HepG2 (cell line): ENCODE measurements around the gene NUP133.
A peak's percentile ranks its signal among the peaks of the same experiment; 100 is the strongest.

ENCODE experiments used
- CTCF ChIP-seq: sonication (generic); formaldehyde crosslinking; IDR thresholded peaks from 2 replicates; pipeline ENCODE4 v1.5.0; 2020; ENCODE audit warnings: mild to moderate bottlenecking, missing genetic modification reagents, moderate library complexity
- KAT7 ChIP-seq: IDR thresholded peaks from 2 replicates; pipeline ENCODE4 v1.6.1; 2018; ENCODE audit warnings: borderline replicate concordance, missing compliant biosample characterization
- NFKBIZ ChIP-seq: IDR thresholded peaks from 2 replicates; pipeline ENCODE4 v1.6.1; 2018; ENCODE audit warnings: missing genetic modification reagents, missing compliant biosample characterization
- TAF1 ChIP-seq: sonication (generic); formaldehyde crosslinking; IDR thresholded peaks from 2 replicates; pipeline ENCODE4 v1.4.0; 2020; ENCODE audit warnings: missing genetic modification reagents
- TCF12 ChIP-seq, 2 experiments: fragments of 450-650 bp in 1 of 2; sonication (generic) in 1 of 2; formaldehyde crosslinking in 1 of 2; IDR thresholded peaks; 2 replicates each; pipeline versions ENCODE4 v1.6.1 to v1.8.0; 2017 to 2022; ENCODE audit warnings: antibody characterized with exemption in 1 of 2, mild to moderate bottlenecking in 1 of 2, missing genetic modification reagents in 1 of 2, moderate library complexity in 1 of 2
- ZFYVE20 ChIP-seq: sonication (generic); formaldehyde crosslinking; IDR thresholded peaks from 2 replicates; pipeline ENCODE4 v1.8.0; 2023; ENCODE audit warnings: low read depth, mild to moderate bottlenecking, moderate library complexity, missing genetic modification reagents, borderline replicate concordance
- ZNF274 ChIP-seq: sonication (generic); formaldehyde crosslinking; IDR thresholded peaks from 2 replicates; pipeline ENCODE4 v1.5.1; 2020; ENCODE audit warnings: mild to moderate bottlenecking, missing genetic modification reagents
- ZNF691 ChIP-seq: sonication (generic); formaldehyde crosslinking; IDR thresholded peaks from 2 replicates; pipeline ENCODE4 v1.4.0; 2020; ENCODE audit warnings: missing genetic modification reagents, low read depth, mild to moderate bottlenecking, borderline replicate concordance
- ZNF720 ChIP-seq: sonication (generic); formaldehyde crosslinking; IDR thresholded peaks from 2 replicates; pipeline ENCODE4 v1.4.0; 2020; ENCODE audit warnings: missing genetic modification reagents
- TF ChIP-seq, protein P1 (sequence below): sonication (generic); formaldehyde crosslinking; IDR thresholded peaks from 2 replicates; pipeline ENCODE4 v1.4.0; 2020; ENCODE audit warnings: missing genetic modification reagents, borderline replicate concordance
- TF ChIP-seq, protein P2 (sequence below): sonication (generic); formaldehyde crosslinking; IDR thresholded peaks from 2 replicates; pipeline ENCODE4 v1.8.0; 2022; ENCODE audit warnings: mild to moderate bottlenecking, missing genetic modification reagents

DNA sequence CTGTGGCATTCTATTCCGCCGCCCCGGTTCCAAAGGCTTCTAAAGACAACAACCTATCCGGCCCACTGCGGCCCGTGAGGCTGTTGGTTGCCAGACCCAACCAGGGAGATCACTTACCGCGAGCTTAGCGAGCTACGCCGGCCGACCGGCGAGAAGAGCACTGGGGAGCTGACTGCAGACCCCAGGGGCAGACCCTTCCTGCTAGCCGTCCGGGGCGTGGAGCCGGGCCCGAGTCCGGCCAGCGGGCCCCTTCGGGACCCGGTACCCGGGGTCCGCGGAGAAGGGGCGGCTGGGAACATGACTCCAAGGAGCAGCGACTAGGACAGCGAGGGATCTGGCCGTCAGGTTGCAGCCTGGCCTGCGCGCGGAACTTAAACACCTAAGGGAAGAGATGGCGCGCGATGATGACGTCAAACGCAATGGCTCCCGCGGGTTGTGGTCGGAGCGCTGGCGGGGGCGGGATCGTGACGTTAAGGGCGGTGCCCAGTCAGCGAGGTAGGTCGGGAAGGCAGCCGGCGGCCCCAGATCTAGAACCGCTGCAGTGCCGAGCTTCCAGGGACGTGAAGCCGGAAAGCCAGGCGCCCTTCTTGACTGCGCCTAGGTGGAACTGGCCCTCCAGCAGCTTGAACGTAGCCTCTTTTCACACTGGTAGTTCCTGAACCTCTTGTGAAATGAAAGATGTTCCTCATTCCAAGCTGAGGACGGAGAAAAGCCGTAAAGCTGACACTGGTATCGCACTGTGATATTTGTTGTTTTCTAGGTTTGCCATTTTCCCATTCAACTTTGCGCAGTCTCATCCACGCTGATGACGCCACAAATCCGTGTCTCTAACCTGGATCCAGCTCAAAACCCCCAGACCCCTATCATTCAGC, at the start of gene NUP133:
- TF ChIP-seq ZNF691 (CRISPR knock-in tag) = peak; percentile 34; the same call in 1 of the 2 replicates
- no peak; the same call in 1 of the 2 replicates for TF ChIP-seq CTCF
- TF ChIP-seq ZFYVE20 (CRISPR knock-in tag) = no peak
- TF ChIP-seq NFKBIZ (CRISPR knock-in tag) = no peak
- TF ChIP-seq TAF1 = peak; percentile 94
- no peak for TF ChIP-seq ZNF720 (CRISPR knock-in tag)
- TF ChIP-seq, protein P1, sequence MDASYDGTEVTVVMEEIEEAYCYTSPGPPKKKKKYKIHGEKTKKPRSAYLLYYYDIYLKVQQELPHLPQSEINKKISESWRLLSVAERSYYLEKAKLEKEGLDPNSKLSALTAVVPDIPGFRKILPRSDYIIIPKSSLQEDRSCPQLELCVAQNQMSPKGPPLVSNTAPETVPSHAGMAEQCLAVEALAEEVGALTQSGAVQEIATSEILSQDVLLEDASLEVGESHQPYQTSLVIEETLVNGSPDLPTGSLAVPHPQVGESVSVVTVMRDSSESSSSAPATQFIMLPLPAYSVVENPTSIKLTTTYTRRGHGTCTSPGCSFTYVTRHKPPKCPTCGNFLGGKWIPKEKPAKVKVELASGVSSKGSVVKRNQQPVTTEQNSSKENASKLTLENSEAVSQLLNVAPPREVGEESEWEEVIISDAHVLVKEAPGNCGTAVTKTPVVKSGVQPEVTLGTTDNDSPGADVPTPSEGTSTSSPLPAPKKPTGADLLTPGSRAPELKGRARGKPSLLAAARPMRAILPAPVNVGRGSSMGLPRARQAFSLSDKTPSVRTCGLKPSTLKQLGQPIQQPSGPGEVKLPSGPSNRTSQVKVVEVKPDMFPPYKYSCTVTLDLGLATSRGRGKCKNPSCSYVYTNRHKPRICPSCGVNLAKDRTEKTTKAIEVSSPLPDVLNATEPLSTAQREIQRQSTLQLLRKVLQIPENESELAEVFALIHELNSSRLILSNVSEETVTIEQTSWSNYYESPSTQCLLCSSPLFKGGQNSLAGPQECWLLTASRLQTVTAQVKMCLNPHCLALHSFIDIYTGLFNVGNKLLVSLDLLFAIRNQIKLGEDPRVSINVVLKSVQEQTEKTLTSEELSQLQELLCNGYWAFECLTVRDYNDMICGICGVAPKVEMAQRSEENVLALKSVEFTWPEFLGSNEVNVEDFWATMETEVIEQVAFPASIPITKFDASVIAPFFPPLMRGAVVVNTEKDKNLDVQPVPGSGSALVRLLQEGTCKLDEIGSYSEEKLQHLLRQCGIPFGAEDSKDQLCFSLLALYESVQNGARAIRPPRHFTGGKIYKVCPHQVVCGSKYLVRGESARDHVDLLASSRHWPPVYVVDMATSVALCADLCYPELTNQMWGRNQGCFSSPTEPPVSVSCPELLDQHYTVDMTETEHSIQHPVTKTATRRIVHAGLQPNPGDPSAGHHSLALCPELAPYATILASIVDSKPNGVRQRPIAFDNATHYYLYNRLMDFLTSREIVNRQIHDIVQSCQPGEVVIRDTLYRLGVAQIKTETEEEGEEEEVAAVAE (CRISPR knock-in tag) = peak; percentile 55; the same call in 1 of the 2 replicates
- TF ChIP-seq KAT7 (CRISPR knock-in tag) = peak; percentile 89; the same call in 1 of the 2 replicates
- TF ChIP-seq, protein P2, sequence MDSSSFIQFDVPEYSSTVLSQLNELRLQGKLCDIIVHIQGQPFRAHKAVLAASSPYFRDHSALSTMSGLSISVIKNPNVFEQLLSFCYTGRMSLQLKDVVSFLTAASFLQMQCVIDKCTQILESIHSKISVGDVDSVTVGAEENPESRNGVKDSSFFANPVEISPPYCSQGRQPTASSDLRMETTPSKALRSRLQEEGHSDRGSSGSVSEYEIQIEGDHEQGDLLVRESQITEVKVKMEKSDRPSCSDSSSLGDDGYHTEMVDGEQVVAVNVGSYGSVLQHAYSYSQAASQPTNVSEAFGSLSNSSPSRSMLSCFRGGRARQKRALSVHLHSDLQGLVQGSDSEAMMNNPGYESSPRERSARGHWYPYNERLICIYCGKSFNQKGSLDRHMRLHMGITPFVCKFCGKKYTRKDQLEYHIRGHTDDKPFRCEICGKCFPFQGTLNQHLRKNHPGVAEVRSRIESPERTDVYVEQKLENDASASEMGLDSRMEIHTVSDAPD (CRISPR knock-in tag) = peak; percentile 62; the same call in 1 of the 2 replicates
- no peak for TF ChIP-seq TCF12 (IDR thresholded peaks at IDR 0.05)
- no peak for TF ChIP-seq TCF12 (CRISPR knock-in tag; IDR thresholded peaks at IDR 0.05)
- no peak for TF ChIP-seq ZNF274 (CRISPR knock-in tag)
